ENCODE data around the gene SLC7A10. TPM values are rescaled to one million over a fixed set of nuclear protein-coding genes. Genes with fewer than 3 reads are reported as not detected.
"Not testable (repeated sequence)": the region's sequence is repeated elsewhere in the genome, so short reads cannot be mapped to it uniquely, and the experiment has no call there.

Gene SLC7A10
- total RNA-seq, 2 donors from 2014 or later: not detected

DNA sequence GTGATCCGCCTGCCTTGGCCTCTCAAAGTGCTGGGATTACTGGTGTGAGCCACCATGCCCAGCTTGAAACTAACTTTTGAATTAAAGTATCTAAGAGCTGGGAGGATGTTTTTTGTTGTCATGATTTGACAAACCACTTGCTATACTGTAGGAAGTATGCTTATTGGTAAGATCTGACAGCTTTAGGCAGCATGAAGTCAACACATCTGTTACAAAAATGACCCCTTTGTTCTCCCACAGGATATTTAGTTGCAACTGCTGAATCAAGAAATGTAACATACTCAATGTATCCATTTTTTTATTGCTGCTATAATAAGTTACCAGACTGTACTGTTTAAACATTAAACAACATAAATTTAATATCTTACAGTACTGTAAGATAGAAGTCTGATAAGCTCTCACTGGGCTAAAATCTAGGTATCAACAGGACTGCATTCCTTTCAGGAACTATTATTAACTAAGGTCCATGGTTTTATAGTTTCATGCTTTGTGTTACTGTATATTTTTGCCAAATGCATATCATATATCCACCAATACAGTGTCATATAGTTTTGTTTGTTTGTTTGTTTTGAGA is 54.3 kb downstream of the SLC7A10 start:
- peaks cover 6 to 9% of the 10 kb centered on the region in 2 donors for H3K4me1 ChIP-seq (ENCODE audit: control insufficient read depth in 1 of 2, low read depth in 2 of 2)
- TF ChIP-seq, protein P1, sequence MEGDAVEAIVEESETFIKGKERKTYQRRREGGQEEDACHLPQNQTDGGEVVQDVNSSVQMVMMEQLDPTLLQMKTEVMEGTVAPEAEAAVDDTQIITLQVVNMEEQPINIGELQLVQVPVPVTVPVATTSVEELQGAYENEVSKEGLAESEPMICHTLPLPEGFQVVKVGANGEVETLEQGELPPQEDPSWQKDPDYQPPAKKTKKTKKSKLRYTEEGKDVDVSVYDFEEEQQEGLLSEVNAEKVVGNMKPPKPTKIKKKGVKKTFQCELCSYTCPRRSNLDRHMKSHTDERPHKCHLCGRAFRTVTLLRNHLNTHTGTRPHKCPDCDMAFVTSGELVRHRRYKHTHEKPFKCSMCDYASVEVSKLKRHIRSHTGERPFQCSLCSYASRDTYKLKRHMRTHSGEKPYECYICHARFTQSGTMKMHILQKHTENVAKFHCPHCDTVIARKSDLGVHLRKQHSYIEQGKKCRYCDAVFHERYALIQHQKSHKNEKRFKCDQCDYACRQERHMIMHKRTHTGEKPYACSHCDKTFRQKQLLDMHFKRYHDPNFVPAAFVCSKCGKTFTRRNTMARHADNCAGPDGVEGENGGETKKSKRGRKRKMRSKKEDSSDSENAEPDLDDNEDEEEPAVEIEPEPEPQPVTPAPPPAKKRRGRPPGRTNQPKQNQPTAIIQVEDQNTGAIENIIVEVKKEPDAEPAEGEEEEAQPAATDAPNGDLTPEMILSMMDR (IDR thresholded peaks at IDR 0.05): no peak
- H3K27me3 ChIP-seq (replicated peaks; ENCODE audit: insufficient read depth): no peaks in the 10 kb centered on the region
- no peaks in the 10 kb centered on the region for H3K9me3 ChIP-seq
- no peaks in the 10 kb centered on the region for H3K36me3 ChIP-seq
- ATAC-seq (ENCODE audit: insufficient number of reproducible peaks, low FRiP score, low read depth) (no peak), DNase-seq (ENCODE audit: low spot score) (no peak)
- H3K4me3 ChIP-seq: no peak overlapping the region
- H3K27ac ChIP-seq: no peak overlapping the region

- no peak overlapping the region for H3K4me3 ChIP-seq
- no peaks in the 10 kb centered on the region for H3K27me3 ChIP-seq (replicated peaks; ENCODE audit: insufficient read depth)
- ATAC-seq (ENCODE audit: insufficient number of reproducible peaks, low FRiP score, low read depth): no peak
Measured at GRCh38 chr19:33168528-33168927, 57.1 kb downstream of the SLC7A10 start.

GRCh38 chr19:33167438-33167837 is 58.2 kb downstream of the SLC7A10 start:
- TF ChIP-seq, protein P1 (IDR thresholded peaks at IDR 0.05): no peak
- no peak for ATAC-seq (ENCODE audit: insufficient number of reproducible peaks, low FRiP score, low read depth)
- Histone ChIP-seq H3K27ac (no peak overlapping the region), H3K4me3 (no peak overlapping the region), H3K4me1 (ENCODE audit: control insufficient read depth in 1 of 2, low read depth in 2 of 2) (no peaks in the 10 kb centered on the region), H3K36me3 (no peaks in the 10 kb centered on the region), H3K9me3 (no peaks in the 10 kb centered on the region), H3K27me3 (replicated peaks; ENCODE audit: insufficient read depth) (no peaks in the 10 kb centered on the region)
- no peak for DNase-seq (ENCODE audit: low spot score)

More at GRCh38 chr19:33168528-33168927, 57.1 kb downstream of the SLC7A10 start:
- H3K9me3 ChIP-seq: no peaks in the 10 kb centered on the region
- H3K27ac ChIP-seq: no peak overlapping the region
- TF ChIP-seq, protein P1 (IDR thresholded peaks at IDR 0.05): no peak
- H3K36me3 ChIP-seq: no peaks in the 10 kb centered on the region
- DNase-seq (ENCODE audit: low spot score): no peak
- H3K4me1 ChIP-seq (ENCODE audit: control insufficient read depth in 1 of 2, low read depth in 2 of 2): no peaks in the 10 kb centered on the region

DNA sequence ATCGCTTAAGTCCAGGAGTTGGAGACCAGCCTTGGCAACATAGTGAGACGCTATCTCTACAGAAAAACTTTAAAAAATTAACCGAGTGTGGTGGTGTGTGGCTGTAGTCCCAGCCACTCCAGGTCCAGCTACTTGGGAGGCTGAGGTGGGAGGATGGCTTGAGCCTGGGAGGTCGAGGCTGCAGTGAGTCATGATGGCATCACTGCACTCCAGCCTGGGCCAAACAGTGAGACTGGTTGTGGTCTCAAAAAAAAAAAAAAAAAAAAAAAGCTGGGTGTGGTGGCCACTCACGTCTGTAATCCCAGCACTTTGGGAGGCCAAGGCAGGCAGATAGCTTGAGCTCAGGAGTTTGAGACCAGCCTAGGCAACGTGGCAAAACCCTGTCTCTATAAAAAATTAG is 59.6 kb downstream of the SLC7A10 start:
- H3K4me1 ChIP-seq (ENCODE audit: control insufficient read depth in 1 of 2, low read depth in 2 of 2); H3K4me3 ChIP-seq; H3K27ac ChIP-seq; H3K9me3 ChIP-seq; ATAC-seq (ENCODE audit: insufficient number of reproducible peaks, low FRiP score, low read depth); DNase-seq (ENCODE audit: low spot score); H3K36me3 ChIP-seq; H3K27me3 ChIP-seq (replicated peaks; ENCODE audit: insufficient read depth): not testable (repeated sequence)

DNA sequence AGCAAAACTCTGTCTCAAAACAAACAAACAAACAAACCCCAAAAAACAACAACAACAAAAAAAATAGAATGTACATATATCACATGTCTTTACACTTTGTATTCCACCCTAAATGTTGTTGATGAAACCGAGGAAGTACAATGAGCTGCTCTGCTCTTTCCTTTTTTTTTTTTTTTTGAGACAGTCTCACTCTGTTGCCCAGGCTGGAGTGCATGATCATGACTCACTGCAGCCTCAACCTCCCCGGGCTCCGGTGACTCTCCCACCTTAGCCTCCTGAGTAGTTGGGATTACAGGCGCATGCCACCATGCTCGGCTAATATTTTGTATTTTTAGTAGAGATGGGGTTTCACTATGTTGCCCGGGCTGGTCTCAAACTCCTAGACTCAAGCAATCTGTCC is 62.2 kb downstream of the SLC7A10 start:
- ATAC-seq (ENCODE audit: insufficient number of reproducible peaks, low FRiP score, low read depth) (no peak), DNase-seq (ENCODE audit: low spot score) (no peak)
- Histone ChIP-seq H3K36me3 (no peaks in the 10 kb centered on the region), H3K9me3 (no peaks in the 10 kb centered on the region), H3K27me3 (replicated peaks; ENCODE audit: insufficient read depth) (no peaks in the 10 kb centered on the region), H3K4me1 (ENCODE audit: control insufficient read depth in 1 of 2, low read depth in 2 of 2) (no peaks in the 10 kb centered on the region), H3K27ac (no peak overlapping the region), H3K4me3 (no peak overlapping the region)
- TF ChIP-seq, protein P1 (IDR thresholded peaks at IDR 0.05): no peak

DNA sequence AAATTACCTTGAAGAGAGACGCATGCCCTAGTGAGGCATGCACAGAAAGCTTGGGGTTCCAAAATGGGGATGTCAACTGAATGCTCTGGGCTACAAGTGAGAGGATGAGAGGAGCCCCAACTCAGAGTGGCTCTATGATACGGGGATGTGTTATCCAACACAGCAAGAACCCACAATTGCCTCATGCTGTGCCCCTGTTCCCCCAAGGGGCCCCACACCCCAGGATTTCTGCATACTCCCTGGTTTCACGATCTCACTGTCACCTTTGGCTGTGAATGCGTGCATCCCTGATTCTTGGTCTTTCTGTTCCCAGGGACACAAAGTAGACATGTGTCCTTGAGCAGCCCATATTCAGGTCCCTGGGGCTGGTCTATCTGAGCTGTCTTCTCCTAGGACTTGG is 64.4 kb downstream of the SLC7A10 start:
- Histone ChIP-seq H3K36me3 (no peaks in the 10 kb centered on the region), H3K27ac (no peak overlapping the region), H3K27me3 (replicated peaks; ENCODE audit: insufficient read depth) (no peaks in the 10 kb centered on the region), H3K9me3 (no peaks in the 10 kb centered on the region), H3K4me1 (ENCODE audit: control insufficient read depth in 1 of 2, low read depth in 2 of 2) (no peaks in the 10 kb centered on the region), H3K4me3 (no peak overlapping the region)
- DNase-seq (ENCODE audit: low spot score) (no peak), ATAC-seq (ENCODE audit: insufficient number of reproducible peaks, low FRiP score, low read depth) (no peak)
- TF ChIP-seq, protein P1 (IDR thresholded peaks at IDR 0.05): no peak

All from thoracic aorta (tissue), 2 donors.